ENCODE data around the gene SHB. TPM values are rescaled to one million over a fixed set of nuclear protein-coding genes. Genes with fewer than 3 reads are reported as not detected.

The SHB gene
- total and polyA plus RNA-seq, 8 donors = 3.5 to 37.7 (median 8.5) TPM

DNA sequence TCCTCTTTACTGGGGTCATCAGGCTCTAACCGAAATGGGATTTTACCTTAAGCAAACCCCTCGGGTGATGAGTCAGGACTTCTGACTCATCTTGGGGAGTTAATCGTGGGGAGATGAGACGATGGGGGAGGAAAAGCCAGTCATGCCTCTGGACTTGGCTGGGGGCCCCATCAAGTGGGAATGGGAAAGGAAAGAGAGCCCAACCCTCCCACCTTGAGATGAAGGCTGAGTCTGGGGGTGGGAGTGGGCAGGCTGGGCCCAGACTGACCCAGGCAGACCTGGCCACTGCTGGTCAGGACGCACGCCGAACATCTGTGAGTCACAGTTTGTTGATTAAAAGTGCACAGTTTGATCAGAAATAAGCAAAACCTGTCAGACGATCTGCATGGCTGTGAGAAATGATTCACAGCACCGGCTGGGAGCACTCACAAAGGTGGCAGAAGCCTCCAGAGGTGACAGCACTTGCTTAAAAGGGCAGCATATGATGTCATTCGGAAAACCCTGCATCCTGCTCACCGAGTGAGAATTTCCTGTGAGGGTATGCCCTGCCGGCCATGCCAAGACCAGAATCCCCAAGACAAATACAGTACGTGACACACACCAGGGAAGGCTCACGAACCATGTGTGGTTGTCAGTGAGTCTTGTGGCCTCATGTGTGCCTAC lies 115.1 kb downstream of the SHB start:
- peaks cover 0 to 53% (median 48%) of the 10 kb centered on the region in 4 donors for H3K36me3 ChIP-seq
- peaks cover 0 to 20% (median 9%) of the 10 kb centered on the region in 4 donors for H3K4me1 ChIP-seq
- peak in 1 of 2 donors; percentile 49 for DNase-seq
- no peaks in the 10 kb centered on the region for H3K27me3 ChIP-seq
- intact Hi-C loops (cut with DNase I; ENCODE audit: low total_unique reads) = no loop called here
- TF ChIP-seq, protein P1, sequence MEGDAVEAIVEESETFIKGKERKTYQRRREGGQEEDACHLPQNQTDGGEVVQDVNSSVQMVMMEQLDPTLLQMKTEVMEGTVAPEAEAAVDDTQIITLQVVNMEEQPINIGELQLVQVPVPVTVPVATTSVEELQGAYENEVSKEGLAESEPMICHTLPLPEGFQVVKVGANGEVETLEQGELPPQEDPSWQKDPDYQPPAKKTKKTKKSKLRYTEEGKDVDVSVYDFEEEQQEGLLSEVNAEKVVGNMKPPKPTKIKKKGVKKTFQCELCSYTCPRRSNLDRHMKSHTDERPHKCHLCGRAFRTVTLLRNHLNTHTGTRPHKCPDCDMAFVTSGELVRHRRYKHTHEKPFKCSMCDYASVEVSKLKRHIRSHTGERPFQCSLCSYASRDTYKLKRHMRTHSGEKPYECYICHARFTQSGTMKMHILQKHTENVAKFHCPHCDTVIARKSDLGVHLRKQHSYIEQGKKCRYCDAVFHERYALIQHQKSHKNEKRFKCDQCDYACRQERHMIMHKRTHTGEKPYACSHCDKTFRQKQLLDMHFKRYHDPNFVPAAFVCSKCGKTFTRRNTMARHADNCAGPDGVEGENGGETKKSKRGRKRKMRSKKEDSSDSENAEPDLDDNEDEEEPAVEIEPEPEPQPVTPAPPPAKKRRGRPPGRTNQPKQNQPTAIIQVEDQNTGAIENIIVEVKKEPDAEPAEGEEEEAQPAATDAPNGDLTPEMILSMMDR (IDR thresholded peaks at IDR 0.05) = no peak
- TF ChIP-seq POLR2AphosphoS5 (IDR thresholded peaks at IDR 0.05) = peak in 1 of 3 donors; percentile 83
- TF ChIP-seq EP300 (IDR thresholded peaks at IDR 0.05) = no peak
- no peaks in the 10 kb centered on the region for H3K9me3 ChIP-seq
- H3K27ac ChIP-seq = peak overlapping the region in 4 of 5 donors; percentile 1 to 56 (median 48)
- H3K4me3 ChIP-seq = no peak overlapping the region
- WGBS, 5 donors = 51 to 60% (median 58%) methylated on average over 11 to 14 of the region's 14 CpGs

DNA sequence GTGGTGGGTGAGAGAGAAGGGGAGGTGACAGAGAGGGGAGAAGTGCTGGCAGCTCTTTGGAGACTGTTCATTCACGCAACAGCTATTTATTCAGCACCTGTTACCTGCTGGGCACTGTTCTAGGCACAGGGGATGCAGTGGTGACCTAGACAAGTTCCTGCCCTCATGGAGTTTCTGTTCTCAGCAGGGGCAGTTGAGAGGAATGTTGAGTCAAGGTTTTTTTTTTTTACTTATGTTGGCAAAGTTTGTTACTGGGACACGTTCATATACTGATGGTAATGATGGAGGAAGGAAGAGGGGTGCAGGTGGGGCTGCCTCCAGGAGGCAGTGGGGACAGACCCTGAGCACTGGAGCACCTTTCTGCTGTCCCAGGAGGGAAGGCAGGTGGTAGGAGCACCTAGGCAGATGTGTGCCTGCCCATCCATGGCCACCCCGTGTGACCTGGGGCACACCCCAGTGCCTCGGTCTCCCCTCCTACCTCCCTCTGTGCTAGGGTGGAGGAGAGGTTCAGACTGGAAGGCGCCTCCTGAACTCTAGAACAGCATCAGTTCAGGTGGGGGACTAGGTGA lies 115.7 kb downstream of the SHB start:
- Histone ChIP-seq H3K4me1 (peaks cover 0 to 20% (median 11%) of the 10 kb centered on the region in 4 donors), H3K9me3 (no peaks in the 10 kb centered on the region), H3K4me3 (no peak overlapping the region), H3K27me3 (no peaks in the 10 kb centered on the region), H3K27ac (peak overlapping the region in 4 of 5 donors; percentile 1 to 56 (median 48)), H3K36me3 (peaks cover 4 to 59% (median 53%) of the 10 kb centered on the region in 4 donors)
- TF ChIP-seq, protein P1 (IDR thresholded peaks at IDR 0.05) = no peak
- TF ChIP-seq EP300 (IDR thresholded peaks at IDR 0.05) = no peak
- no peak for TF ChIP-seq POLR2AphosphoS5 (IDR thresholded peaks at IDR 0.05)
- TF ChIP-seq POLR2A (IDR thresholded peaks at IDR 0.05) = no peak
- DNase-seq = no peak
- 90 to 96% (median 93%) methylated on average over 5 of the region's 5 CpGs for WGBS, 5 donors
- intact Hi-C loops (cut with DNase I; ENCODE audit: low total_unique reads) = no loop called here

DNA sequence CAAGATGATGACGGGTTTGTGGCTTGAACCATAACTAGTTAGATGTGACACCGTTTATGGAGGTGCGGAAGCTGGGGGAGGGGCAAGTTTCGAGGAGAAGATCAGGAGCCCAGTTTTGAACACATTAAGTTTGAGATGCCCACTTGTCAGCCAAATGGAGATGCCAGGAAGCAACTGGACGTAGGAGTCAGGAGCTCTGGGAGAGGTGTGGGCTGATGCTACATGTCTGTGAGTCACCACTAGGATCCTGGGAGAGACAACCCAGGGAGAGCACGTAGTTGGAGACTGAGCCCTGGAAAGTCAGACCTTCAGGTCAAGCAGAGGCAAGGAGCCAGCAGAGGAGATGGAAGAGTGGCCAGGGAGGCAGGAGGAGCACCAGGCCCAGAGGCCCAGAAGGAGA lies 116.3 kb downstream of the SHB start:
- H3K27ac ChIP-seq = peak overlapping the region in 2 of 5 donors; percentile 50 to 56
- peaks cover 10 to 65% (median 59%) of the 10 kb centered on the region in 4 donors for H3K36me3 ChIP-seq
- H3K4me3 ChIP-seq = no peak overlapping the region
- 84 to 90% (median 87%) methylated on average over 6 of the region's 6 CpGs for WGBS, 5 donors
- no peak for DNase-seq
- TF ChIP-seq, protein P1 (IDR thresholded peaks at IDR 0.05) = no peak
- TF ChIP-seq POLR2AphosphoS5 (IDR thresholded peaks at IDR 0.05) = no peak
- TF ChIP-seq POLR2A (IDR thresholded peaks at IDR 0.05) = no peak
- no peak for TF ChIP-seq EP300 (IDR thresholded peaks at IDR 0.05)
- no peaks in the 10 kb centered on the region for H3K27me3 ChIP-seq
- intact Hi-C loops (cut with DNase I; ENCODE audit: low total_unique reads) = no loop called here
- no peaks in the 10 kb centered on the region for H3K9me3 ChIP-seq
- H3K4me1 ChIP-seq = peaks cover 0 to 25% (median 12%) of the 10 kb centered on the region in 4 donors

DNA sequence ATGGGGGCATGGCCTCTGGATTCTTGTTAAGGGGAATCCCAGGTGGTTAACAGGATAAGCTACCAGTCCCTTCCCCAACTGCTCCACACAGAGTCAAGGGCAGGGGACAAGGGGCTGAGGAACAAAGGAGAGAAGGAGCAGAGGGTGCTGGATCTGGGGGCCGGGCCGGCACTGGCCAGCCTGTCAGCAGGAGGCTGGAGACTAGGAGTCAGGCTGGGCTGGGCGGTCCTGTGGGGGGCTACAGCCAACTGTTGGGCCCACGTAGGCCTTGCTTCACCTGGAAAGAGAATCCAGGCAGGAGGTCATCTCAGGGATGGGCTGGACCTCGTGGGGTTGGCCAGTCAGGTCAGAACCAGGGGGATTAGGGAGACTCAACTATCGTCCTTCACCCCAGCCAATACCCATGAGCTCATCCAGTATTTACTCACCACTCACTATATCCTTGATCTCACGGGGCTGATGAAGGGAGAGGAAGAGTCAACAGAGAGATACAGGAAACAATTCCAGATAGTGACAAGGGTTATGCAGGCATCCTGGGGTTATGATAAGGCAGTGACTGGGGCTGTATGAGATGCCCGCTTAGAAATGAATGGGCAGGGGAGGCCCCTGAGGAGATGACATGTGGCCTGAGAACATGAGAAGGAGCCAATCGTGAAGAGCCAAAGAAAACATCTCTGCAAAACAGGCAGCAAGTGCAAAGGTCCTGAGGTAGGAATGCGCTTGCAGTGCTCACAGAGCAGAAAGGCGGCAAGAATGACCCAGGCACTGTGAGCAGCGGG lies 117.2 kb downstream of the SHB start:
- H3K27ac ChIP-seq = no peak overlapping the region
- 76 to 88% (median 80%) methylated on average over 12 of the region's 12 CpGs for WGBS, 5 donors
- H3K27me3 ChIP-seq = no peaks in the 10 kb centered on the region
- intact Hi-C loops (cut with DNase I; ENCODE audit: low total_unique reads) = no loop called here
- peaks cover 0 to 23% (median 12%) of the 10 kb centered on the region in 4 donors for H3K4me1 ChIP-seq
- TF ChIP-seq POLR2AphosphoS5 (IDR thresholded peaks at IDR 0.05) = no peak
- TF ChIP-seq EP300 (IDR thresholded peaks at IDR 0.05) = no peak
- TF ChIP-seq, protein P1 (IDR thresholded peaks at IDR 0.05) = no peak
- TF ChIP-seq POLR2A (IDR thresholded peaks at IDR 0.05) = no peak
- H3K4me3 ChIP-seq = no peak overlapping the region
- DNase-seq = no peak
- H3K9me3 ChIP-seq = no peaks in the 10 kb centered on the region
- H3K36me3 ChIP-seq = peaks cover 13 to 73% (median 67%) of the 10 kb centered on the region in 4 donors
